Kidney (tissue), 14 donors: ENCODE data around the gene TCF12. TPM values are rescaled to one million over a fixed set of nuclear protein-coding genes. Genes with fewer than 3 reads are reported as not detected.

Source experiments
- DNase-seq, 5 donors: peaks; one replicate each; pipeline ENCODE4 v3.0.0-alpha.2; 2013 to 2020
- FAIRE-seq: peaks from 2 replicates; lab custom pipeline; 2012; peaks lifted over from hg19 to GRCh38; lab: Jason Lieb, UNC
- H3K27ac ChIP-seq, 2 donors: one replicate each; pipeline ENCODE4 v1.7.0; 2013; ENCODE audit warnings: low read depth in 2 of 2, low read length in 2 of 2, inconsistent platforms in 1 of 2
- H3K27me3 ChIP-seq: one replicate; pipeline ENCODE4 v1.7.1; 2013; ENCODE audit warnings: low read length, inconsistent platforms; ENCODE audit not compliant: control insufficient read depth, insufficient read depth
- H3K36me3 ChIP-seq, 3 donors: one replicate each; pipeline versions ENCODE4 v1.7.0 to v1.7.1; 2013; ENCODE audit warnings: low read length in 3 of 3, control low read depth in 1 of 3, inconsistent platforms in 1 of 3; ENCODE audit not compliant: insufficient read depth in 3 of 3, control insufficient read depth in 2 of 3
- H3K4me1 ChIP-seq, 3 donors: one replicate each; pipeline versions ENCODE4 v1.7.0 to v1.7.1; 2013; ENCODE audit warnings: low read length in 3 of 3, inconsistent platforms in 1 of 3, low read depth in 1 of 3; ENCODE audit not compliant: control insufficient read depth in 2 of 3, insufficient read depth in 2 of 3
- H3K4me3 ChIP-seq, 3 donors: one replicate each; pipeline versions ENCODE4 v1.7.0 to v1.8.1; 2013; ENCODE audit warnings: low read length in 3 of 3, control low read depth in 1 of 3, inconsistent platforms in 1 of 3
- H3K9ac ChIP-seq, 3 donors: one replicate each; pipeline versions ENCODE4 v1.7.0 to v1.7.1; 2013; ENCODE audit warnings: low read length in 3 of 3, control low read depth in 1 of 3, inconsistent platforms in 1 of 3
- H3K9me3 ChIP-seq, 3 donors: one replicate each; pipeline versions ENCODE4 v1.7.0 to v1.7.1; 2013; ENCODE audit warnings: low read length in 3 of 3, control low read depth in 1 of 3, inconsistent platforms in 1 of 3; ENCODE audit not compliant: control insufficient read depth in 2 of 3, insufficient read depth in 1 of 3
- intact Hi-C: fragments of 100-400 bp; cut with DNase I; formaldehyde crosslinking; loops from one replicate; pipeline ENCODE4 v1.11.1; 2022
- polyA plus RNA-seq: library from polyadenylated mRNA; stranded (reverse); fragments of 350-450 nt; fragmentation: Illumina TruSeq; extraction: RNeasy Lipid Tissue Mini Kit (QIAGEN cat#74804); gene quantifications from one replicate; pipeline ENCODE4 v1.2.3, GENCODE V29; 2014; ENCODE audit warnings: low read depth, low replicate concordance; ENCODE audit not compliant: insufficient read depth
- total RNA-seq: library from RNA; stranded (reverse); fragmentation: NEBNext Ultra II Directional; extraction: Animal tissue kit (Norgen Biotek cat#: 25700); gene quantifications from one replicate; pipeline ENCODE4 v1.2.1, GENCODE V29; 2021
- TF ChIP-seq, protein P1 (sequence below): IDR thresholded peaks from 3 replicates; pipeline ENCODE4 v1.5.1; 2012; ENCODE audit warnings: mild to moderate bottlenecking, moderate library complexity, borderline replicate concordance; ENCODE audit not compliant: insufficient read depth; ENCODE audit errors: extremely low read depth
- donor health status: control.
- donor health status: control.
- donor health status: control.
- donor health status: control.
- donor health status: control.
- donor health status: DM: yes; HTN: yes; CAD: no.
- donor health status: Normal renal cell carcinoma (clear cell type).

The TCF12 gene
- total and polyA plus RNA-seq, 2 donors from 2014 or later, result 16.3 to 116 TPM

DNA sequence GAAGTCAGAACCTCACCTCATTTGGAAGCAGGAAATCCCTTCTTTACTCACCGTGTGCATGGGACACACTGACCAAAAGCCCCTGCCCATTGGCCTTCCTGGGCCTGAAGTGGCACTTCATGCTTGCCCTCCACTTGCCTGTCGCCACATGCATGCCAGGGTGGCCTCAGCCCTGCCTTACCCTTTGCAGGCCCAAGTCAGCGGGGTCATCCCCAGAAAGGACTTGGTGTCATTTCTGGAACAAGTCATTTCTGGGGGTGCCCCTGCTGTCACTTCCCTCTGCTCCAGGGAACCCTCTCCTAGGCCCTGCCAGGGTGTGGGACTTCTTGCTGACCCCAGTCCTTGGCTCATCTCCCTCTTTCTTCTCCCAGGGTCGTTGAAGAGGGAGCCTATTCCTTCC is 398.0 kb downstream of the TCF12 start:
- Histone ChIP-seq H3K9ac (no peak overlapping the region), H3K9me3 (no peaks in the 10 kb centered on the region), H3K27ac (no peak overlapping the region), H3K4me3 (no peak overlapping the region), H3K36me3 (no peaks in the 10 kb centered on the region), H3K4me1 (no peaks in the 10 kb centered on the region), H3K27me3 (no peaks in the 10 kb centered on the region)
- intact Hi-C loops, result no loop called here
- no peak for DNase-seq
- TF ChIP-seq, protein P1, sequence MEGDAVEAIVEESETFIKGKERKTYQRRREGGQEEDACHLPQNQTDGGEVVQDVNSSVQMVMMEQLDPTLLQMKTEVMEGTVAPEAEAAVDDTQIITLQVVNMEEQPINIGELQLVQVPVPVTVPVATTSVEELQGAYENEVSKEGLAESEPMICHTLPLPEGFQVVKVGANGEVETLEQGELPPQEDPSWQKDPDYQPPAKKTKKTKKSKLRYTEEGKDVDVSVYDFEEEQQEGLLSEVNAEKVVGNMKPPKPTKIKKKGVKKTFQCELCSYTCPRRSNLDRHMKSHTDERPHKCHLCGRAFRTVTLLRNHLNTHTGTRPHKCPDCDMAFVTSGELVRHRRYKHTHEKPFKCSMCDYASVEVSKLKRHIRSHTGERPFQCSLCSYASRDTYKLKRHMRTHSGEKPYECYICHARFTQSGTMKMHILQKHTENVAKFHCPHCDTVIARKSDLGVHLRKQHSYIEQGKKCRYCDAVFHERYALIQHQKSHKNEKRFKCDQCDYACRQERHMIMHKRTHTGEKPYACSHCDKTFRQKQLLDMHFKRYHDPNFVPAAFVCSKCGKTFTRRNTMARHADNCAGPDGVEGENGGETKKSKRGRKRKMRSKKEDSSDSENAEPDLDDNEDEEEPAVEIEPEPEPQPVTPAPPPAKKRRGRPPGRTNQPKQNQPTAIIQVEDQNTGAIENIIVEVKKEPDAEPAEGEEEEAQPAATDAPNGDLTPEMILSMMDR, result no peak
- FAIRE-seq, result no peak

DNA sequence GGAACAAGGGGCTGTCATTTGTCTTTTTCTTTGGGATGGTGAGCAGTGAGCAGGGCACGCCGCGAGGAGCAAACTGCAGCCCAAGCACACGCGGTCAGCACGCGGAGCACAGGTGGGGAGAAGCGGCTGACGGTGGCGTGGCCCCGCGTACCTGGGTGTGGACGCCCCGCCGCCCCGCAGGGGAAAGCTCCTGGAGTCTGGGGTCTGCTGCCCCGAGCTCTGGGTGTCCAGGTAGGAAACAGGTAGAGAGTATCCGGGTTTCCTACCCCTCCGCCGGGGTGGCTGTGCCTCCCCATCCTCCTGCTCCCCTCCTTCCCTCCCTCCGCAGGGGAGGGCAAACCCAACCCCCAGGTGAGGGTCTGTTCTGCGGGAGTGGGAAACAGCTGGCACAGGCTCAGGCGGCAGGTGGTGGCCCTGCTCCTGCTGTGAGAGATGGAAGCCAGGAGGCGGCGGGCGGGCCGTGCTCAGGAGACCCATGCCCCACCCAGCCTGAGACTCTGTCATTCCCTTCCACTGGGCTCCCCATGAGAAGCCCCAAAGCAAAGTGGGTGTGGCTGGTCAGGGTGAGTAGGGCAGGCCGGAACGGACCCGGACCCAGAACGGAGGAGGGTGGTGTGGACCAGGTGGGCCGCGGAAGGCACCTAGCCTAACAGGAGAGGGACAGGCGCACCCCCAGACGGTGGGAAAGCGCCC is 400.9 kb downstream of the TCF12 start:
- TF ChIP-seq, protein P1, result no peak
- no peaks in the 10 kb centered on the region for H3K9me3 ChIP-seq
- no peak overlapping the region for H3K27ac ChIP-seq
- no peak overlapping the region for H3K4me3 ChIP-seq
- no peak for FAIRE-seq
- no peaks in the 10 kb centered on the region for H3K36me3 ChIP-seq
- H3K9ac ChIP-seq, result no peak overlapping the region
- no peak for DNase-seq
- peaks cover 0 to 10% (median 0%) of the 10 kb centered on the region in 3 donors for H3K4me1 ChIP-seq
- H3K27me3 ChIP-seq, result no peaks in the 10 kb centered on the region
- intact Hi-C loops, result no loop called here

DNA sequence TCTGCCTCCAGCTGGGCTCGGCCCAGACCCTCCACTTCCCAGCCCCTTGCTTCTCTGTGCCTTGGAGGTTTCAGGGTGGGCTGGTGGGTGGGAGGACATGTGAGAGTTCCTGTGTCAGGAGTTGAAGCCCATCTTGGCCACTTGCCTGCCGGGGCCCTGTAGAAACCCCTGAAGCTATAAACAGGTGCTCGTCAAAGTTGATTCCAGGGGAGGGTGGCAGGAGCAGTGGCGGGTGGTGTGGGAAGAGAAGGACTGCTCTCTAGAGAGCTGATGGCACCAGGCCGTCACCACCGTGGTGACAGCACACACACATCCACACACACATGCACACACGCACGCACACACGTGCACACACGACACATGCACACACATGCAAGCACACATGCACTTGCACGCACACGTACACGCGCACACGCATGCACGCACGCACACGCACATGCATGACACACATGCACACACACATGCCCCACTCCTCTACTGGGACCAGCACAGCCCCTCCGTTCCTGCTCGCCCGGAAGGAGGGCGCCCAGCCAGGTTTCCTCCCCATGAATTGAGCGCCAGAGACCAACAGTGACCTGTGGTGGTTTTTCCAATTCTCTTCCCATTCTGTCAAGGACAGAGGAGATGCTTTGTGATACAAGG is 401.6 kb downstream of the TCF12 start:
- no peak overlapping the region for H3K9ac ChIP-seq
- H3K27ac ChIP-seq, result no peak overlapping the region
- H3K9me3 ChIP-seq, result no peaks in the 10 kb centered on the region
- no peaks in the 10 kb centered on the region for H3K27me3 ChIP-seq
- intact Hi-C loops, result no loop called here
- H3K4me1 ChIP-seq, result peaks cover 0 to 10% (median 0%) of the 10 kb centered on the region in 3 donors
- H3K36me3 ChIP-seq, result no peaks in the 10 kb centered on the region
- no peak for FAIRE-seq
- no peak overlapping the region for H3K4me3 ChIP-seq
- DNase-seq, result no peak
- TF ChIP-seq, protein P1, result no peak
